Smooth muscle cell (in vitro differentiated cells): ENCODE results near the gene TMED6. TPM values are rescaled to one million over a fixed set of nuclear protein-coding genes. Genes with fewer than 3 reads are reported as not detected.
A peak's percentile ranks its signal among the peaks of the same experiment; 100 is the strongest.

Source experiments
- DNase-seq: peaks from one replicate; lab custom pipeline; 2025; ENCODE audit not compliant: unreplicated experiment; lab: John Stamatoyannopoulos, UW
- H2AFZ ChIP-seq: fragments of 200-600 bp; sonication (generic); 2 replicates; pipeline ENCODE4 v1.6.0; 2016; ENCODE audit warnings: antibody characterized with exemption, low read depth, mild to moderate bottlenecking
- H3F3A ChIP-seq: fragments of 200-600 bp; sonication (generic); 2 replicates; pipeline ENCODE4 v1.6.0; 2017; ENCODE audit warnings: antibody characterized with exemption, low read depth
- H3K27ac ChIP-seq: fragments of 200-600 bp; sonication (generic); 2 replicates; pipeline ENCODE4 v1.5.1; 2016; ENCODE audit warnings: low read depth, mild to moderate bottlenecking
- H3K27me3 ChIP-seq: fragments of 200-600 bp; sonication (generic); 2 replicates; pipeline ENCODE4 v1.6.1; 2016; ENCODE audit warnings: low read depth, mild to moderate bottlenecking
- H3K36me3 ChIP-seq: fragments of 200-600 bp; sonication (generic); 2 replicates; pipeline ENCODE4 v1.5.1; 2016; ENCODE audit warnings: low read depth
- H3K4me1 ChIP-seq: fragments of 200-600 bp; sonication (generic); 2 replicates; pipeline ENCODE4 v1.5.1; 2016; ENCODE audit warnings: low read depth
- H3K4me2 ChIP-seq: fragments of 200-600 bp; sonication (generic); 2 replicates; pipeline ENCODE4 v1.6.0; 2016; ENCODE audit warnings: mild to moderate bottlenecking
- H3K4me3 ChIP-seq: fragments of 200-600 bp; sonication (generic); 2 replicates; pipeline ENCODE4 v1.5.1; 2016; ENCODE audit warnings: mild to moderate bottlenecking
- H3K79me2 ChIP-seq: fragments of 200-600 bp; sonication (generic); 2 replicates; pipeline ENCODE4 v1.6.0; 2016; ENCODE audit warnings: low read depth, mild to moderate bottlenecking
- H3K9ac ChIP-seq: fragments of 200-600 bp; sonication (generic); 2 replicates; pipeline ENCODE4 v1.6.0; 2016; ENCODE audit warnings: low read depth
- H3K9me3 ChIP-seq: fragments of 200-600 bp; sonication (generic); replicated peaks from 2 replicates; pipeline ENCODE4 v1.5.1; 2016; ENCODE audit warnings: low read depth
- H4K20me1 ChIP-seq: fragments of 200-600 bp; sonication (generic); 2 replicates; pipeline ENCODE4 v1.6.0; 2016; ENCODE audit warnings: low read depth
- CTCF ChIP-seq: fragments of 200-600 bp; sonication (generic); IDR thresholded peaks from 2 replicates; pipeline ENCODE4 v1.5.1; 2017; ENCODE audit warnings: borderline replicate concordance, mild to moderate bottlenecking, antibody characterized with exemption; ENCODE audit not compliant: insufficient read depth, poor library complexity, severe bottlenecking
- WGBS: methylation state at CpG from one replicate; pipeline ENCODE4 v1.1.7; 2016; ENCODE audit warnings: low lambda C conversion rate; 5-methylcytosine and 5-hydroxymethylcytosine counted together
- polyA plus RNA-seq: library from polyadenylated mRNA; unstranded; fragments of >200 nt; fragmentation: Nextera tagmentation; extraction: Ambion mirVana; gene quantifications from 2 replicates; pipeline ENCODE4 v1.2.1, GENCODE V29; 2016
- total RNA-seq: library from RNA; depleted of rRNA; stranded (reverse); fragments of >200 nt; gene quantifications from 2 replicates; pipeline ENCODE4 v1.2.3, GENCODE V29; 2014

Gene TMED6
- total and polyA plus RNA-seq, 2 experiments from 2014 or later: 0.23 to 0.27 TPM

- Histone ChIP-seq H3K27ac (no peak overlapping the region), H3K9me3 (no peaks in the 10 kb centered on the region), H3K4me1 (no peaks in the 10 kb centered on the region), H2AFZ (no peak overlapping the region), H3K79me2 (peaks cover 11% of the 10 kb centered on the region), H3K27me3 (no peaks in the 10 kb centered on the region), H3K36me3 (peaks cover 11% of the 10 kb centered on the region), H3K9ac (no peak overlapping the region), H3K4me3 (no peak overlapping the region), H3K4me2 (no peak overlapping the region), H3F3A (peaks cover 3% of the 10 kb centered on the region), H4K20me1 (peaks cover 8% of the 10 kb centered on the region)
- no peak for TF ChIP-seq CTCF
- no peak for DNase-seq
- 100% methylated on average over 2 of the region's 2 CpGs for whole genome bisulfite sequencing
These were observed 20.0 kb upstream of the TMED6 start for GRCh38 chr16:69371564-69371963.

- no peak overlapping the region for H3K4me3 ChIP-seq
- H4K20me1 ChIP-seq: peaks cover 13% of the 10 kb centered on the region
- H2AFZ ChIP-seq: no peak overlapping the region
- no peaks in the 10 kb centered on the region for H3K27me3 ChIP-seq
- no peaks in the 10 kb centered on the region for H3K4me1 ChIP-seq
- peaks cover 6% of the 10 kb centered on the region for H3K79me2 ChIP-seq
- peaks cover 13% of the 10 kb centered on the region for H3K36me3 ChIP-seq
- H3K4me2 ChIP-seq: no peak overlapping the region
- peaks cover 3% of the 10 kb centered on the region for H3F3A ChIP-seq
- TF ChIP-seq CTCF: no peak
- H3K9me3 ChIP-seq: no peaks in the 10 kb centered on the region
- DNase-seq: no peak
- H3K9ac ChIP-seq: no peak overlapping the region
- H3K27ac ChIP-seq: peak overlapping the region; percentile 78
- WGBS: 98% methylated on average over 4 of the region's 4 CpGs
These were observed 17.3 kb upstream of the TMED6 start for GRCh38 chr16:69368866-69369265.

GRCh38 chr16:69367980-69368379 lies 16.4 kb upstream of the TMED6 start:
- H3F3A ChIP-seq: peaks cover 3% of the 10 kb centered on the region
- no peak for TF ChIP-seq CTCF
- peak overlapping the region; percentile 41 for H3K4me2 ChIP-seq
- H3K9ac ChIP-seq: no peak overlapping the region
- no peak overlapping the region for H2AFZ ChIP-seq
- H3K36me3 ChIP-seq: peaks cover 13% of the 10 kb centered on the region
- 19% methylated on average over 7 of the region's 7 CpGs for WGBS
- H3K4me3 ChIP-seq: no peak overlapping the region
- H3K9me3 ChIP-seq: no peaks in the 10 kb centered on the region
- no peak for DNase-seq
- H4K20me1 ChIP-seq: peaks cover 10% of the 10 kb centered on the region
- no peaks in the 10 kb centered on the region for H3K4me1 ChIP-seq
- H3K27me3 ChIP-seq: no peaks in the 10 kb centered on the region
- peaks cover under 1% of the 10 kb centered on the region for H3K79me2 ChIP-seq
- peak overlapping the region; percentile 78 for H3K27ac ChIP-seq

- H3K4me2 ChIP-seq: no peak overlapping the region
- 93% methylated on average over 7 of the region's 7 CpGs for WGBS
- H3K4me3 ChIP-seq: no peak overlapping the region
- H3K36me3 ChIP-seq: peaks cover 3% of the 10 kb centered on the region
- TF ChIP-seq CTCF: no peak
- H3K9ac ChIP-seq: no peak overlapping the region
- H3K79me2 ChIP-seq: no peaks in the 10 kb centered on the region
- no peaks in the 10 kb centered on the region for H3K9me3 ChIP-seq
- H3K27ac ChIP-seq: no peak overlapping the region
- peaks cover 3% of the 10 kb centered on the region for H3F3A ChIP-seq
- no peak for DNase-seq
- H3K4me1 ChIP-seq: no peaks in the 10 kb centered on the region
- no peak overlapping the region for H2AFZ ChIP-seq
- H3K27me3 ChIP-seq: no peaks in the 10 kb centered on the region
- H4K20me1 ChIP-seq: peaks cover 10% of the 10 kb centered on the region
These were observed 14.8 kb upstream of the TMED6 start for GRCh38 chr16:69366431-69366830.
